Right kidney (tissue), 1 donor: ENCODE results near the gene EYS.
"Not testable (repeated sequence)": the region's sequence is repeated elsewhere in the genome, so short reads cannot be mapped to it uniquely, and the experiment has no call there.

Source experiments
- DNase-seq: peaks from one replicate; pipeline ENCODE4 v3.0.0-alpha.2; 2016

EYS gene

DNA sequence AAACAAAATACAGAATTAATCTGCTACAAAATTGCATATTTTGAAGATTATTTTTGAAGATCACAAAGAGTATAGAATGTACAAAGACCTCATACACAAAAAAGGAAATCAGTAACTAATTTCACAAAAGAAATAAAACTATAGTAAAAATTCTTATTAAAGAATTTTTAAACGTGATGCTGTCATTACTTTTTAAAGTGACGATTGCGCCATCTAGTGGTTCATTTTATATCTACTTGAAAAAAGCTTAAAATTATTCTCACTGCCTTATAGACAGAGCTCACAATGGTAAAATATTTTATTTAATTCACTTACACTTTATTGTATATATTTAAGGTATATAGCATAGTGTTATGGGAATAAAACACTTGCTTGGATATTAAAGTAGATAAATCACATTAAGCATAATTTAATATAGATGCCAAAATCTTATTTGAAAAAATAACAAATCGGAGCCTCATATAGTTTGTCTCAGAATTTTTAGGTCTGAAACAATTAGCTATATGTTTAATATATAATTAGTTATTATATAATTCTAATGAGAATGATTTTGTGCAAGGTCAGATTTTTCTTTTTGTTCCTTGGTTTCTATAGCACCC, 1942.6 kb downstream of the EYS start:
- peak; percentile 7 for DNase-seq

DNA sequence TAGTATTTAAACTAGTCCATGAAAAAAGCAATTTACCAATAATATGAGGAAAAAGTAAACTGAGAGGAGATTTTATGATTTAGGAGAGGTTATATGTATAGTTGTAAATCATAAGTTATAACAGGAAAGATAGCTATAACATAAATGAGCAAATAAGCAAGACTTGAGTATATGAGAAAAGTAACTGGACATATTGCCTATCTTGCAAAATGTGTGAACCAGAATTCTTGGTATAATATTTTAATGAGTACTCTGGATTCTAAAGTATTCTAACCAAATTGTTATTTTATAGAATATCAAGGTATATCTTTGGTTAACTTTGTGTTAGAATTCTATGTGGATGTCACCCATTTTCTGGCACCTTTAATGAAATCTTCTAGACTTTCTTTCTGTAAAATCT, 1946.8 kb downstream of the EYS start:
- no peak for DNase-seq

DNA sequence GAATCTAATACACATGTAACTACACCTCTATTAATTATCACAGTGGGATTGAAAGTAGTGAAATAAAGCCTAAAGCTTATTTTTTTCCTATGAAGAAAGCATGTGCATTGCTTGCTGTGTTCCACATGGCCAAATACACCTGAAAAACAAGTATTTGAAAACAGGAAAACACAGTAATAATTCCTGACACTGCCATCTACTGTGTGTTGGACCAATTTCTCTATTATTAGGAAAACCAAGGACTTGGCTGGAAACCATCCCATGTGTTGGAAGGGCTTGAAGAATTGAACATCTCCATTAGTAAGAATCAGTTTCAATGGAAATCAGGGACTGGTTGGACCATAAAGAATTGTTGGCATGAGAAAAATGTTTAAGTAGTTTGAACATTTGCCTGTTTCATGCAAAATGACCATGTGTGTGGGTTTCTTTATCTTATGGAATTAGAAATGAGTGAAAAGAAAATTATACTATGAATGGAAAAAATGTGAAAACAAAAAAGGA, 1947.4 kb downstream of the EYS start:
- no peak for DNase-seq

DNA sequence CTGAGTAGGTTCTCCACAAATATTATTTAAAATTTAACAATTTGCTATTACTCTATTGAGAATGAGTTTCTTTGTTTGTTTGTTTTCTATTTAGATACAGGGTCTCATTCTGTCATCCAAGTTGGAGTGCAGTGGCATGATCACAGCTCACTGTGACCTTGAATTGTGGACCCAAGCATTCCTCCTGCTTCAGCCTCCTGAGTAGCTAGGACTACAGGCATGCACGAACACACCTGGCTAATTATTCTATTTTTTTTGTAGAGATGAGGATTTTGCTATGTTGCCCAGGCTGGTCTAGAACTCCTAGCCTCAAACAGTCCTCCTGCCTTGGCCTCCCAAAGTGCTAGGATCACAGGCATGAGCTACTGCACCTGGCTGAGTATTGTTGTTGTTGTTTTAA, 1949.2 kb downstream of the EYS start:
- DNase-seq, result no peak

DNA sequence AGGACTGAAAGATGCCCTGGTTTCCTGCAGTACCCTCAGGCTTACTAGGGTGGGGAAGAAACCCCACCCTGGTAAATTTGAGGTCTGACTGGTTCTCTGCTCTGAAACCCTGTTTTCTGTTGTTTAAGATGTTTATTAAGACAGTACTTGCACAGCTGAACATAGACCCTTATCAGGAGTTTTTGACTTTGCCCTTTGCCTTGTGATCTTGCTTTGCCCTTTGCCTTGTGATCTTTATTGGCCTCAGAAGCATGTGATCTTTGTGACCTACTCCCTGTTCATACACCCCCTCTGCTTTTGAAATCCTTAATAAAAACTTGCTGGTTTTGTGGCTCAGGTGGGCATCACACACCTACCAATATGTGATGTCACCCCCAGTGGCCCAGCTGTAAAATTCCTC, 1949.8 kb downstream of the EYS start:
- not testable (repeated sequence) for DNase-seq

DNA sequence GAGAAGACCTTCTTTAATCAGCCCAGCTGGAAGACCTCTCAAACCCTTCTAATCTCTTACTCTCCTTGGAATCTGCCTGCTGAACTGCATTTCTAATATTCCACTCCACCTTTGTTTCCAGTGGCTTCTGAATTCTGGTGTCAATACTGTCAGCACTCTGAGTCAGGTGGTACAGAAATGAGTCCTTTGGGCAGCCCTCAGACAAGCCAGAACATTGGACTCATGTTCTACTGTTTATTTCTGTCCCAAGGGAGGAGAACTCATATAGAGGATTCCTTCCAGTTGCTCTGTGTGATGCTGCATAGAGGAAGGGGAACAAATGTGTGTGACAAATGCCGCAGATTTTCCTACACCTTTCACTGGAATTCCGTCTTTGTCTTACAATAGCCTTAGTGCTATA, 1956.6 kb downstream of the EYS start:
- no peak for DNase-seq

DNA sequence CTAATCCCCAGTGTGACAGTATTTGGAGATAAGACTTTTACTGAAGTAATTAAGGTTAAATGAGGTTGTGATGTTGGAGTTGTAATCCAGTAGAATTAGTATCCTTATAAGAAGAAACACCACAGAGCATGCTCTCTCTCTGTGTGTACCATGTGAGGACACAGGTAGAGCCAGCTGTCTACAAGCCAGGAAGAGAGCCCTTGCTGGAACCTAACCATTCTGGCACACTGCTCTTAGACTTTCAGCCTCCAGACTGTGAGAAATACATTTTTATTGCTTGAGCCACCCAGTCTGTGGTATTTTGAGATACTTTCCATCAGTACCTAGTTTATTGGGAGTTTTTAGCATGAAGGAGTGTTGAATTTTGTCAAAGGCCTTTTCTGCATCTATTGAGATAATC, 1961.2 kb downstream of the EYS start:
- DNase-seq, result no peak

DNA sequence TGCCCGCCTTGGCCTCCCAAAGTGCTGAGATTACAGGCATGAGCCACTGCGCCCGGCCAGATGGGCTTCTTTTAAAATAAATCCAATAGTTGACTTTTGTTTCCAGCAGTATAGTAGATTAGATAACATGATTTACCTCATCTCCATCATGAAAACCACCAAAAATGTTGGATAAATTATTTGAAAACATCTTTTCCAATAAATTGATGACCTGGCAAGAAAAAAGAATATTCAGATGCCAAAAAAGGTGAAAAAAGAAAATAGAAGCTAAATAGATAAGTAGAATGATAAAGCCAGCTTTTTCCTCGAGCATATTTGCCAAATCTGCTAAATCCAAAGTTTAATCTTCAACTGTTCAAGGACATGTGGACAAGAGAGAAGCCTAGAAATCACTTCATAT, 1962.2 kb downstream of the EYS start:
- no peak for DNase-seq

DNA sequence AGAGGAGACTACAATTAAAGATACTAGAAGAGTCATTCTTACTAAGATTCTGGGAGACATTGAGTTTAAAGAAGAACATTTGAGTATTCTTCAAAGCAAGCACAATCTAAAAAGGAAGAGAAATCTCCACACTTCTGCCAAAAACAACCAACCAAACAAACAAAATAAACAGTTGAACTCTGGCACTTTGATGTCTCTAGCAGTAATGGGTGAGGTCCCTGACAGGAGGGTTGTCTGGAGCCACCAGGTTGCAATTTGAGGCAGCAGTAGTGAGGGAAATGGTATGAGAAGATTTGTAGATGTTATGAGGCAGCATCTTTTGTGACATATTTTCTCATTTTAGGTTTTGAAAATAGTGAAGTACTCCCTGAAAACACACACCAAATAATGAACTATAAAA, 1963.3 kb downstream of the EYS start:
- no peak for DNase-seq

DNA sequence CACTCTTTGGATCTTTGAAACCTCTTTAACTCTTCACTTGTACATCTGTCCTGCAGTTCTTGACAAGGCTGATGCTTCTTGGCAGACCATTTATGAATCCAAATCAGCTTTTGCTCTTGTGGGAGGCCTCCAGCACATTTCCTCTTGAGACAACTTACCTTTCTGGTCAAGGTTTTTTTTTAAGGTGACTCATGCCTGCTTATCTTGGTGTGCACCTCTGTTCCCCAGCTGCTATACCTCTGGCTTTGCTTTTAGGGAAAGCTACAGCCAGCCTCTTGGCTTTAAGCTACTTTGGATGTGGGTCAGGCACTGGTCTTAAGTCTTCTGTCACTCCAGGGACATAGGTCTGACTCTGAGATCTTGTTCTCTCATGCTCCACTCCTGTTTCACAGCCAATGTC, 1965.0 kb downstream of the EYS start:
- DNase-seq, result no peak

DNA sequence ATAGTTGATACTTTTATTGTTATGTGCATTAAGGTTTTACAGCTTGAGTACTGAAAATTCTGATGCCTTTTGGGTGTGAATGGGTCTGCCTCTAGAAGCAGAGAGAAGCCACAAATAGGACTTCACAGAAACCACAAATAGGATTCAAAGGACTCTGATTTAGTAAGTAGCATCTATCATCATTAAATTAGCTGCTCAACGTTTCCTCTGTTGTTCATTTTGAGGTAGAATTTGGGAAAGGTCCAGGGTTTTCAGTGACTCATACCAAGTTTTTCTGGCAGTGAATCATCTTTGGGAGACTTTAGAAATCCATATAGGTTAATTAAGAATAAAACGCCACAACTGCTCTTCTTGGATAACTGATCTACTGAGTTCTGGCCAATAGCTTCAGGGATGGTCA, 1966.3 kb downstream of the EYS start:
- no peak for DNase-seq

DNA sequence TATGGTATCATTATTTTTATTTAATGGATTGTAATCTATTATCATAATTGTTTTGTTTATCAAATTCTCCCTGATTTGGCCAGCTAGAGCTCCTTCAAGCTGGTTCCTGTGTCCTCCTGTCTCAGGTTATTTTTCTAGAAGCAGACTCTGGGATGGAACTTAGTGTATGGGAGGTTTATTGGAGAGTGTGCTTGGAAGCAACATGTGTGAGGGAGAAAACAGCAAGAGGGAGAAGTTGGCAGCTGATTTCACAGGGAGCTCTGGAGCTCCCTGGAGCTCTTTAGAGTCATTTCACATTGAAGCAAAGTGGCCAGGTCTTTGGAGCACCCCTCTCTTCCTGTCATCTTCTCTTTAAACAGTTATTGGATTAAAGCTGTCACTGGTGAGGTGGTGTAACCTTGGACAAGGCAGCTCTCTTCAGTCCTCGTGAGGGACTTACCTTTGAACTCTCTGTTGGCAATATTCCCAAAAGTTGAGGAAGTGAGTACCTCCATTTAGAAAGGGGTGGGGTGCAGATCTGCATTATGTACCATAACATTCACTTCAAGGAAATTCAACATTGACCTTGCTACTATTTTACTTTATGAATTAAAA, 1967.8 kb downstream of the EYS start:
- no peak for DNase-seq

DNA sequence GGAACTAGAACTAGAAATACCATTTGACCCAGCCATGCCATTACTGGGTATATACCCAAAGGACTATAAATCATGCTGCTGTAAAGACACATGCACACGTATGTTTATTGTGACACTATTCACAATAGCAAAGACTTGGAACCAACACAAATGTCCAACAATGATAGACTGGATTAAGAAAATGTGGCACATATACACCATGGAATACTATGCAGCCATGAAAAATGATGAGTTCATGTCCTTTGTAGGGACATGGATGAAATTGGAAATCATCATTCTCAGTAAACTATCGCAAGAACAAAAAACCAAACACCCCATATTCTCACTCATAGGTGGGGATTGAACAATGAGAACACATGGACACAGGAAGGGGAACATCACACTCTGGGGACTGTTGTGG, 1968.8 kb downstream of the EYS start:
- DNase-seq, result not testable (repeated sequence)

DNA sequence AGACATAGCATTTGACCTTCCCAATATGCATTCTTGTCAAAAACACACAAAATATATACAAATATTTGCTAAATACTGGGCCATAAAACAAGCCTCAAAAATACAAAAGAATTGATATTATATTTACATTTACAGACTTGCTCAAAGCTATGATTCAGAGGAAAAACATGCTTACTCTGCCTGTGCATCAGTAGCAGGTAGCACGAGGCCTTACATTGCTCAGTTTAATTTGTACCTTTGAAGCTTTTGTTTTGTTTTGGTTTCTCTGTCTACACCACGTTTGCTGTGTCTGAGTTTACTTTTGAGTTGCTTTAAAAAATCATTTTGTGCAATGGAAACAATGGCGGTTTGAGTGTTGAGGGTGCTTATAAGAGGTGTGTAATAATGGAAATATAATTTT, 1972.1 kb downstream of the EYS start:
- no peak for DNase-seq

DNA sequence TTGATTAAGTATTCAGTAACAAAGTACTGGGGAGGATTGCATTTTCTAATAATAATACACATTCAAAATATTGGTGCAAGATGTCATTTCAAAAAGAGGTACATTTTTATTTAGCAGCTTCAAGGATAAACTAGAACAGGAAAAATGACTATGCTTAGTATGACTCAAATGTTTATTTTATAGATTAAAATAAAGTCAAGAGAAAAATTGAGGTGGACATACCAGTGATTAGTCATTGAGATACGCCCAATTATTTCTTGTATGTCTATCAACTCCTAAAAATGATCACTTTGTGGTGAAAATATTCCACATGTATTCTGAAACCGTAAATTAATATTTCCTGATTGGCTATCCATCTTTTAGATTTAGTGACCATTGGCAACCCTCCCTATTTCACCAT, 1974.7 kb downstream of the EYS start:
- no peak for DNase-seq

DNA sequence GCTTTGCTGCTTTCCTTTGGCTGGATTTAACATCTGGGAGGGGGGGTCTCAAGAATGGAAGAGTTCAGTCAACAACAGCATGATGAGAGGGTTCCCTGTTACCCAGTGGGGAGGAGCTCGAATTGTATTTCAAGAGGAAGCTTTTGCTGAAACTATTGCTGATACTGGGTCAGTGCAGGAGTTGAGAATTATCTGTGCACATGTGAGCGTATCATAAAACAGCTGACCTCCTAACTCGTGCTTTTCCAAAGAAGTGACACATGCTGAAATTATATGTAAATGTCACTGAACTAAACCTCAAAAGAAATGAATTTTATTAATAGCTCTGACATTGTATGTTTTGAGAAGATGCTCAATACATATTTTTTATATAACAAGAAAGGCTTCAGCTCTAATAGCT, 1975.1 kb downstream of the EYS start:
- no peak for DNase-seq

DNA sequence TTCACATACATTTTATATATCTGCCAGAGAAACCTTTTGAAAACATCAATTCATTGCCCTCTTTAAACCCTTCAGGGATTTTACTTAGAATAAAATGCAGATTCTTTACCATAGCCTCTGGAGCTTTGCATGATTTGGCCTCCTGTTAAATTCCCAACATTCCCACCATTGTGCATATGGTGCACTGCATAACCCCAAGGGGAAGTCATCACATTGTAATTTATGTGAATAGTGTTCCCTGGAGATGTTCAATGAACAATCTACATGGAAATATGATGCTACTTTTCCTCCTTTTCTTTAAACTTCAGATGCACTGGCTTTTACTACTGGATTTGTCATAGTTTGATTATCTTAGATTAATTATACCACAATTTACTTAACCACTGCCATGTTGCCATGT, 1976.7 kb downstream of the EYS start:
- no peak for DNase-seq

DNA sequence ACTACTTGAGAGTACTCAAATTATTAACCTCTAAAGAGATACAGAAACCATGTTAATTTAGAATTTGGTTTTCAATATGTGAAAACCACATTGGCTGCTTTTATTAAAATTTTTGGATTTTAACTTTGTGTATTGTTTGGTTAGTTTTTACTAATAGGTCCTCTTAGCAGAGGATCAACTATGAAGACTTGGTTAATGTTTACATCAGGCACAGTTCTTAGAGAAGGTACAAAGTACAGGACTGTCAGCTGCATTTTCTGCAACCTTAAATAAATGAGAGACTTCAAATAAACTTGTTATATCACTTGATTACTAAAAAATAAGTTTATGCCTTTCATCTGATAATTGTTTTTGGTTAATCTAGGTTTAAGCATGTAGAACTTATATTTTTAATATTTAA, 1982.3 kb downstream of the EYS start:
- DNase-seq, result no peak

DNA sequence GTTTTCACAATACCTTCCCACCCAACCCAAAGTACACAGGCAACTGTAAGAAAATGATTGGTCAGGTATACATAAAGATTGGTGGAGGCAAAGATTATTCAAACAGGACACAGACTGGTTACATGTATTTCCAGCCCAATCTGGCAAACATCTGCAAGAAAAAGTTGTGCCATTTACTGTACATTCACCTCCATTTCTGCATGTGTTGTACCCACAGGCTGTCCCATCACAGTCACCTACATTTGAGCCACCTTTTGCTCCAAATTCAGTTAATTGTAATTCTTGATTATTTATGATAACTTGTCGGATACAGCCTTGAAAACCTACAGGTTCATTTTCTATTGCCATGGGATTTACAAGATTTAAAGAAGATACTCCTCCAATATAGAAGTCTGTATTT, 1985.8 kb downstream of the EYS start:
- no peak for DNase-seq

DNA sequence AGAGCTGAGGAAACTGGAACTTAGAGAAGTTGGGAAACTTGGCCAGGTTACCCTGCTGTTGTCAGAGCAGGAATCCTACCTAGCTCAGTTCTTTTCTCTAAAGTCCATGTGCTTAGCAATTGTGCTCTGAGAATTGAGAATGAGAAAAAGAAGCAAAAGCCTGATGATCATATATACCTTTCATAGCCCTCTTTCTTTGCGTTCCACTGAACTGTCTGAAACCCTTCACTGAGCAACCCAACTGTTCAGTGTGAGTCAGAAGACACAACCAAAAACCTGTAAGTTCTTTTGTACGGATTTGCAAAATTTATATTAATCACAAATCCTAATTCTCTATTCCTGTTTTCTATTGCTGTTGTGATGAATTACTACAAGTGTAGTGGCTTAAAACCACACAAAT, 1990.9 kb downstream of the EYS start:
- no peak for DNase-seq

DNA sequence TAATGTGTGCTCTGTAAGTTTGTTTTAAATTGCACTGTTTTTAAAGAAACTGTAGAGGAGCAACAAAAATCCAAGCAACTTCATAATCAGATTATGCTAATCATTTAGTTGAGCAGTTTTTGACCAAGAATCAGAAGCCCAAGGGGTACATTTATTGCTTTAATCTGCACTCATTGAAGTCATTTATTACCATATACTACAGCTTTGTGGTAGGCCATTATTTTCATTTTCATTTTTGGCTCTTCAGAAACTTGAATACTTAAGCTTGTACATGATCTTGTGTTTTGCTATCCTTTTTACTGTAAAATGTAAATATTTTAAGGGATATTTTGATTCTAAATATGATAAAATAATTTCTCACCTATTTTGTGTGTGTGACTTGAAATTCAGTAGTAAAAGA, 1992.9 kb downstream of the EYS start:
- DNase-seq, result no peak

DNA sequence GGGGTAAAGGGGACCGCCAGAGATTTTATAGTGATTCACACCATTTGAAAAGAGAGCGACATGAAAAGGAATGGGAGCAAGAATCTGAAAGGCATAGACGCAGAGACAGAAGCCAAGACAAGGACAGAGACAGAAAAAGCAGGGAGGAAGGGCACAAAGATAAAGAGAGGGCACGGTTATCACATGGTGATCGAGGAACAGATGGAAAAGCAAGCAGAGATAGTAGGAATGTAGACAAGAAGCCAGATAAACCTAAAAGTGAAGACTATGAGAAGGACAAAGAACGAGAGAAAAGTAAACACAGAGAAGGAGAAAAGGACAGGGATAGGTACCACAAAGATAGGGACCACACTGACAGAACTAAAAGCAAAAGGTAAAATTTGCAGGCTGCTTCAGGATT, 1993.7 kb downstream of the EYS start:
- DNase-seq, result no peak

DNA sequence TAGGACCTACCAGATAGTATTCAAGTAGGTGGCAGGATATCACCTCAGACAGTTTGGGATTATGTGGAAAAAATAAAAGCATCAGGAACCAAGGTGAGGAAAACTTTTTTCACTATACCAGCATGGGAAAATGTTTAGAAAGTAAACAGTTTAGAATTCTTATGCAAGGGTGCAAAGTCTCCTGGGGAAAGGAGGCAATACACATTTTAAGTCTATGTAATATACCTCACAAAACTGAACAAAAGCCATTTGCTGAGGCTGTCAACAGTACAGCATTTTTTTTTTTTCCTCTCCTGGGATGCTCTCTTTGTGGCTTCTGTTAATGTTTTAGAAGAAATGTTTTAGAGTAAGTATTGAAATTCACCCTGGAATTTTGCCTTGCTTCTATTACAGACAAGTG, 1997.9 kb downstream of the EYS start:
- DNase-seq, result no peak

DNA sequence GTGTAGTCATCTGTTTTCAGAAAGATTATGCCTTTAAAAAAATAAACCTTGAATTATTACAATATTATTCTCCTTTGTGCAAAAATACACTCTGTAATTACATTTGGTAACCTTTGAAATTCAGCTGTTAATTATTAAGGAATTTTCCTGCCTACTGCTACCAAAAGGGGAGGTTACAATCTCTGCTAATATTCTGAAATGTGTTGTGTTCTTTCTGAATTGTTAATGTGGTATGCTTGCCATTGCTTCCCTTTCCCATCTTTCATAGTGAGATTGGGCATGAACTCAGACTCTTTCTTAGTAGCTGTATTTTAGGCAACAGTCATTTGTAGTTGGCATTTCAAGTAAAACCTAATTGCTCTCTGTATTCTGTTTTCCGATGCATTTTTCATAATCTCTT, 1998.4 kb downstream of the EYS start:
- no peak for DNase-seq

DNA sequence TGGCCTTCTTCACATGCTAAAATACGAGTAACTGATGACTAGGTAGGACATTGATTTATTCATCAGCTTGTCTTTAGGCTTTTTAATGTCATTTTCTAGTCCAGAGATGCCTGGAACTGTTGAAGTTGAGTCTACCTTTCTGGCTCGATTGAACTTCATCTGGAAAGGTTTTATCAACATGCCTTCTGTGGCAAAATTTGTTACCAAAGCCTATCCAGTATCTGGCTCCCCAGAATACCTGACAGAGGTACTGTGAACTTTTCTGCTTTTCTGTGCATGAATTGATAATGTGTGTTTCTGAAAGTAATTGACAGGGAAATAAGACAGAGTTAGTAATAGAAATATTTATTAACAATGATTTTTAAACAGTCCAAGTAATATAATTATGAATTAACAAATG, 2000.4 kb downstream of the EYS start:
- no peak for DNase-seq
